ENCODE results near the gene HELZ.

DNA sequence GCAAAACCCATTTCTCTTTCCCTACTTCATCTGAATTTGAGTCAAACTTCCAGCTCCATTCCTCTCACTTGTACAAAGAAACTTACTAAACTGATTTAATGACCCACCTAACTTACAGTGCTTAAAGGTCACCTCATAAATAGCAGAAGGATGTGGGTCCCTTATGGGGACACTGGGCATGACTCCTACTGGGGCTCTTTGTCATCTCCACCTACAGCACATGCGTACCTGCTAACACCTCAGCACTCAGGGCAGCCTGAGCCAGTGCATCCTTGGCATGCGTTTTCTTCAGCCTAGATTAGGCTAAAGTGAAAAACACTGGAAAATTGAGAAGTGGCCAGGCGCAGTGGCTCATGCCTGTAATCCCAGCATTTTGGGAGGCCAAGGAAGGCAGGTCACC, 63.2 kb downstream of the HELZ start:
- TF ChIP-seq EZH2 (IDR thresholded peaks at IDR 0.05; ENCODE audit: insufficient read depth, low read length) = no peak
- TF ChIP-seq, protein P1, sequence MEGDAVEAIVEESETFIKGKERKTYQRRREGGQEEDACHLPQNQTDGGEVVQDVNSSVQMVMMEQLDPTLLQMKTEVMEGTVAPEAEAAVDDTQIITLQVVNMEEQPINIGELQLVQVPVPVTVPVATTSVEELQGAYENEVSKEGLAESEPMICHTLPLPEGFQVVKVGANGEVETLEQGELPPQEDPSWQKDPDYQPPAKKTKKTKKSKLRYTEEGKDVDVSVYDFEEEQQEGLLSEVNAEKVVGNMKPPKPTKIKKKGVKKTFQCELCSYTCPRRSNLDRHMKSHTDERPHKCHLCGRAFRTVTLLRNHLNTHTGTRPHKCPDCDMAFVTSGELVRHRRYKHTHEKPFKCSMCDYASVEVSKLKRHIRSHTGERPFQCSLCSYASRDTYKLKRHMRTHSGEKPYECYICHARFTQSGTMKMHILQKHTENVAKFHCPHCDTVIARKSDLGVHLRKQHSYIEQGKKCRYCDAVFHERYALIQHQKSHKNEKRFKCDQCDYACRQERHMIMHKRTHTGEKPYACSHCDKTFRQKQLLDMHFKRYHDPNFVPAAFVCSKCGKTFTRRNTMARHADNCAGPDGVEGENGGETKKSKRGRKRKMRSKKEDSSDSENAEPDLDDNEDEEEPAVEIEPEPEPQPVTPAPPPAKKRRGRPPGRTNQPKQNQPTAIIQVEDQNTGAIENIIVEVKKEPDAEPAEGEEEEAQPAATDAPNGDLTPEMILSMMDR (IDR thresholded peaks at IDR 0.05; ENCODE audit: insufficient read depth, low read depth, low read length) = no peak
